GM12872 (cell line): Measurements from ENCODE around the gene LRP5.

Source experiments
- CTCF ChIP-seq: IDR thresholded peaks from 3 replicates; pipeline ENCODE4 v1.5.1; 2011; ENCODE audit warnings: low read depth, mild to moderate bottlenecking, low read length, moderate library complexity; ENCODE audit not compliant: insufficient read depth

LRP5 gene

GRCh38 chr11:68379206-68379605, 66.8 kb downstream of the LRP5 start:
- no peak for TF ChIP-seq CTCF

GRCh38 chr11:68380786-68381622, 68.6 kb downstream of the LRP5 start:
- TF ChIP-seq CTCF: no peak

GRCh38 chr11:68381716-68382115, 69.3 kb downstream of the LRP5 start:
- TF ChIP-seq CTCF: no peak

GRCh38 chr11:68382358-68382998, 70.1 kb downstream of the LRP5 start:
- no peak for TF ChIP-seq CTCF

- peak; percentile 95 for TF ChIP-seq CTCF
These were observed 71.6 kb downstream of the LRP5 start for GRCh38 chr11:68383976-68384501.

GRCh38 chr11:68384530-68385081, 72.2 kb downstream of the LRP5 start:
- TF ChIP-seq CTCF: no peak

GRCh38 chr11:68385128-68385527, 72.7 kb downstream of the LRP5 start:
- no peak for TF ChIP-seq CTCF
